GM18858 (cell line): ENCODE results near the gene FHOD3.

Source experiments
- ATAC-seq: cut with Tn5 transposase; IDR thresholded peaks from one replicate; pipeline ENCODE4 v1.9.1; 2021; ENCODE audit not compliant: unreplicated experiment

The FHOD3 gene

GRCh38 chr18:36580266-36580665 lies 282.8 kb downstream of the FHOD3 start:
- ATAC-seq = no peak

DNA sequence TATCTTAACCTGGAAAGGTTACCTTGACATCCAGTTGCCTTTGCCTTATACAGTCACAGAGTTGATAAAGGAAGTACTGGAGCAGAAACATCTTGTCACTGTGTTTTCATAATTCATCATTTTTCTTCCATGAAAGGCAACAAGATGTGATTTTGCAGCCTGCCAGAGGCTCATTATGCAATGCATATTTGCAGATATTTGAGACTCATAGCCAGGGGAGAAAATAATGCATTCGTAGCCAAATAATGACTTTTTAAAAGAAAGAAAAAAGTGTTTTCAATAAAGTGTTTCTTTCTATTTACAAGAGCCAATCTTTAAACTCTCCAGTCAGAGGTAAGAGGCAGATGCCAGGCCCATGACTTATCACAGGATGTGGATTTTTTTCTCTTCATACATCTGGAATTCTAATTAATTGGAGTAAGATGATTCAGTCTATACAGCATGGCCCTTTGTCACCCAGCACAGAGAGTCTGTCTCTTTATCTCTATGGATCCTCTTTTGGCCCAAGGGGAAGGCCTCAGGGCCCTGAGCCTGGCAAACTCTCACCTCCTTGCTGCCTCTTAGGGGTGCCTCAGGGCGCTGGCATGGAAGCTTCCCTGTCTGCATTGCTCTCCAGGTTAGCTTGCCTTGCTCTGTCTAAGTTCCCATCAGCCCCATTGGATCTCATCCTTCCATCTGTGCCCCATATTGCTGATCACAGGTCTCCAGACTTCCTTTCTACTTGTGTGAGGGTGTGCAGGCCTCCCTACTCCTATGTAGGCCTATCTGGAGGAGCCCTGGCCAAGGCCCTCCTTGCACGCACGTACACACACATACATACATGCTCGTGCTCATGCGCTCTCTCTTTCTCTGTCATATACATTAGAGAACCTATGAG lies 283.6 kb downstream of the FHOD3 start:
- ATAC-seq = no peak

GRCh38 chr18:36582988-36583745 lies 285.7 kb downstream of the FHOD3 start:
- no peak for ATAC-seq

GRCh38 chr18:36589857-36590543 lies 292.5 kb downstream of the FHOD3 start:
- ATAC-seq = no peak

GRCh38 chr18:36590621-36591580 lies 293.4 kb downstream of the FHOD3 start:
- no peak for ATAC-seq

- no peak for ATAC-seq
Measured at GRCh38 chr18:36592282-36592681, 294.8 kb downstream of the FHOD3 start.

GRCh38 chr18:36593001-36593400 lies 295.5 kb downstream of the FHOD3 start:
- ATAC-seq = no peak

DNA sequence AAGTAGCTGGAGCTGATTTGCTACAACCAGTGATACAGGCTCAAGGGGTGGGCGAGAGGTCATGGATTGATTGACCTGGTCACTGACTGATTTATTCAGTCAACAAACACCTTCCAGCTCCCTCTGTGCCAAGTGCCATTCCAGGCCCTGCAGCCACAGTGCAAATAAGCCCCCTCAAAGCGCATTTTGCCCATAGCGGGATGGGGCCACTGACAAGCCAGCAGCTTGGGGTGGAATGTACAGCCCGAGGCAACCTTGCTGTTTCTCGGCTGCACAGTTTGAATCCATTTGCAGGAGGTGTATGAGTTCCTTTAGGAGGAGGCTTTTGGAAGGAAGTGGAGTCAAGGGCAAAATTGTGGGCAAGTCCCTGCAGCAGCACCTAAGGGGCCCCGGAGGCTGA lies 296.1 kb downstream of the FHOD3 start:
- no peak for ATAC-seq

GRCh38 chr18:36594621-36595020 lies 297.1 kb downstream of the FHOD3 start:
- no peak for ATAC-seq

GRCh38 chr18:36595046-36595817 lies 297.7 kb downstream of the FHOD3 start:
- no peak for ATAC-seq

GRCh38 chr18:36595818-36596215 lies 298.3 kb downstream of the FHOD3 start:
- ATAC-seq = no peak

- ATAC-seq = no peak
Measured at GRCh38 chr18:36597636-36598035, 300.1 kb downstream of the FHOD3 start.

GRCh38 chr18:36600548-36600947 lies 303.0 kb downstream of the FHOD3 start:
- ATAC-seq = no peak

- ATAC-seq = no peak
Measured at GRCh38 chr18:36601316-36601715, 303.8 kb downstream of the FHOD3 start.

- no peak for ATAC-seq
Measured at GRCh38 chr18:36602071-36602470, 304.6 kb downstream of the FHOD3 start.

- ATAC-seq = no peak
Measured at GRCh38 chr18:36602620-36603019, 305.1 kb downstream of the FHOD3 start.

- ATAC-seq = no peak
Measured at GRCh38 chr18:36608107-36608506, 310.6 kb downstream of the FHOD3 start.

GRCh38 chr18:36610258-36610657 lies 312.7 kb downstream of the FHOD3 start:
- ATAC-seq = peak; percentile 53

GRCh38 chr18:36610661-36611060 lies 313.1 kb downstream of the FHOD3 start:
- ATAC-seq = no peak

GRCh38 chr18:36613069-36613468 lies 315.6 kb downstream of the FHOD3 start:
- ATAC-seq = no peak
